Osteocyte (in vitro differentiated cells): Measurements from ENCODE around the gene MC3R. TPM values are rescaled to one million over a fixed set of nuclear protein-coding genes. Genes with fewer than 3 reads are reported as not detected.

ENCODE experiments used
- DNase-seq: peaks from one replicate; pipeline ENCODE4 v3.0.0; 2021; ENCODE audit warnings: mixed read lengths; ENCODE audit not compliant: unreplicated experiment; ENCODE audit errors: extremely low spot score
- H3K27ac Mint-ChIP-seq: one replicate; pipeline ENCODE4 v1.8.0; 2021; ENCODE audit warnings: mild to moderate bottlenecking, mixed read lengths; ENCODE audit not compliant: unreplicated experiment
- H3K27me3 Mint-ChIP-seq: one replicate; pipeline ENCODE4 v1.8.0; 2021; ENCODE audit warnings: mixed read lengths; ENCODE audit not compliant: unreplicated experiment
- H3K36me3 Mint-ChIP-seq: one replicate; pipeline ENCODE4 v1.8.0; 2021; ENCODE audit warnings: mixed read lengths; ENCODE audit not compliant: unreplicated experiment
- H3K4me1 Mint-ChIP-seq: one replicate; pipeline ENCODE4 v1.8.0; 2021; ENCODE audit warnings: mixed read lengths; ENCODE audit not compliant: unreplicated experiment
- H3K4me3 Mint-ChIP-seq: one replicate; pipeline ENCODE4 v1.8.0; 2021; ENCODE audit warnings: mild to moderate bottlenecking, moderate library complexity, mixed read lengths; ENCODE audit not compliant: unreplicated experiment
- H3K9me3 Mint-ChIP-seq: one replicate; pipeline ENCODE4 v1.8.0; 2021; ENCODE audit warnings: mixed read lengths; ENCODE audit not compliant: unreplicated experiment
- CTCF ChIP-seq: fragments of 200-600 bp; sonication (generic); IDR thresholded peaks from 2 replicates; pipeline ENCODE4 v1.5.0; 2021; ENCODE audit warnings: antibody characterized with exemption, mild to moderate bottlenecking, moderate library complexity
- total RNA-seq: library from RNA; stranded (reverse); gene quantifications from 2 replicates; pipeline ENCODE4 v1.2.1, GENCODE V29; 2021

MC3R gene
- total RNA-seq, 1 donor from 2014 or later: not detected

DNA sequence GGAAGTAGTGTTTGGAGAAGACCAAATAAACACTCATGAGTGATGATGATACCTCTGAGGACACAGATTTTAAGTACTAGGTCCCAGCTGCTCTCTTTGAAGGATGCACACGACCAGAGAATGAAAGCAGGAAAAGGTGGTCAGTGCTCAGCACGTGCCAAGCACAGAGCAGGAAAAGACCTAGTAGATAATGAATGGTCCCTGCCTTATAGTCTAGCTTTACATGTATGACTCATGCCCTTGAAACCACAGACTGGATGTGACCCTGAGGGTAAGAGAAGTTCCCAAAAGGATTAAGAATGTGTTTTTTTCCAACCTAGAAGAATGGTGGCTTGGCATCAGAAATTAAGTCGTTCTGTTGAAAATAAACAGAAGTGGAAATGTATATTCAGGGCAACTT is 2.8 kb upstream of the MC3R start:
- TF ChIP-seq CTCF: no peak
- Mint-ChIP-seq H3K36me3 (no peaks in the 10 kb centered on the region), H3K4me1 (no peaks in the 10 kb centered on the region), H3K4me3 (no peak overlapping the region), H3K27ac (no peak overlapping the region), H3K9me3 (no peaks in the 10 kb centered on the region), H3K27me3 (peaks cover 2% of the 10 kb centered on the region)
- no peak for DNase-seq

DNA sequence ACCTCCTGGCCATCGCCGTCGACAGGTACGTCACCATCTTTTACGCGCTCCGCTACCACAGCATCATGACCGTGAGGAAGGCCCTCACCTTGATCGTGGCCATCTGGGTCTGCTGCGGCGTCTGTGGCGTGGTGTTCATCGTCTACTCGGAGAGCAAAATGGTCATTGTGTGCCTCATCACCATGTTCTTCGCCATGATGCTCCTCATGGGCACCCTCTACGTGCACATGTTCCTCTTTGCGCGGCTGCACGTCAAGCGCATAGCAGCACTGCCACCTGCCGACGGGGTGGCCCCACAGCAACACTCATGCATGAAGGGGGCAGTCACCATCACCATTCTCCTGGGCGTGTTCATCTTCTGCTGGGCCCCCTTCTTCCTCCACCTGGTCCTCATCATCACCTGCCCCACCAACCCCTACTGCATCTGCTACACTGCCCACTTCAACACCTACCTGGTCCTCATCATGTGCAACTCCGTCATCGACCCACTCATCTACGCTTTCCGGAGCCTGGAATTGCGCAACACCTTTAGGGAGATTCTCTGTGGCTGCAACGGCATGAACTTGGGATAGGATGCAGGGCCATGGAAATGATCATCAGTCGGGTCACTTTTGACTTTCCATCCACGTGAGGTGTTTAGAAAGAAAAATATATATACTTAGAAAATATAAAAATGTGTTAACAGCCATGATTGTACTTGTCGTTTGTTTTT is 868 bp downstream of the MC3R start:
- peak; percentile 27 for TF ChIP-seq CTCF
- H3K27me3 Mint-ChIP-seq: peaks cover 2% of the 10 kb centered on the region
- H3K9me3 Mint-ChIP-seq: no peaks in the 10 kb centered on the region
- H3K4me3 Mint-ChIP-seq: no peak overlapping the region
- H3K36me3 Mint-ChIP-seq: no peaks in the 10 kb centered on the region
- H3K27ac Mint-ChIP-seq: no peak overlapping the region
- no peak for DNase-seq
- no peaks in the 10 kb centered on the region for H3K4me1 Mint-ChIP-seq

DNA sequence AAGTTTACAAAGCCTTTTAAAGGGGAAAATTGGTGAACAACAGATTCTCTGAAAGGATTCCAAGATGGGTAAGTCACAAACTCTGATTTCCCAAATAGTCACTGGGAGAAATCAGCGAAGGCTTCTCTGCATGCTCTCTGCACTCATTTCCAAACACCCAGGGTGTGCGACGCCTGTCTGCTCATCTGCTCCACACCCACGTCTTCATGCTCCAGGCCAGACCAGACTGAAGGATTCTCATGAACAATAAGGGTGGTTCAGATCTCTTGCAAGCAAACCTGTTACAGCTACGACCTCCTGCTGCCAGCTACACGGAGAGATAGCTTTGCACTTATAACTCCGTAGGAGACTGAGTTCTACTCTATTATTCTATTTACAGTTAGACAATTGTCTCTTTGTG is 1.4 kb downstream of the MC3R start:
- H3K4me1 Mint-ChIP-seq: no peaks in the 10 kb centered on the region
- no peak for TF ChIP-seq CTCF
- no peak overlapping the region for H3K27ac Mint-ChIP-seq
- H3K9me3 Mint-ChIP-seq: no peaks in the 10 kb centered on the region
- no peak overlapping the region for H3K4me3 Mint-ChIP-seq
- DNase-seq: no peak
- H3K36me3 Mint-ChIP-seq: no peaks in the 10 kb centered on the region
- peaks cover 2% of the 10 kb centered on the region for H3K27me3 Mint-ChIP-seq

DNA sequence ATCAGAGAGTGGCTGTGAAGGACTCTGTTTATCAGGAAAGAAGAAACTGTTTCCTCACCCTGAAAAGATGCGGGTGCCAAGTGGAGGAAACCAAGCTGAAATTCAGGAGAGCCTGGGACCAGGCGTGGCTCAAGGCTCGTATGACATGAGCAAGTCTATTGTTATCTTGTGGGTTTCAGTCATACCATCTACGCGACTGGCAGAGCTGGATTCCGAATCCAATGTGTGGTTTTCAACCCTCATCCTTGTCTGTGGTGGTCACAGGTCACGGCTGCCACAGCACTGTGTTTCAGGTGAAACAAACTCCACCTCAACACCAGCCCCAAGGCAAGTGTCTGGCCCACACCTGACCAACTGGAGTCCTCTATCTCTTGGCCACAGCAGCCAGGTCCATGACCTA is 9.1 kb downstream of the MC3R start:
- no peaks in the 10 kb centered on the region for H3K9me3 Mint-ChIP-seq
- H3K27ac Mint-ChIP-seq: no peak overlapping the region
- no peaks in the 10 kb centered on the region for H3K36me3 Mint-ChIP-seq

DNA sequence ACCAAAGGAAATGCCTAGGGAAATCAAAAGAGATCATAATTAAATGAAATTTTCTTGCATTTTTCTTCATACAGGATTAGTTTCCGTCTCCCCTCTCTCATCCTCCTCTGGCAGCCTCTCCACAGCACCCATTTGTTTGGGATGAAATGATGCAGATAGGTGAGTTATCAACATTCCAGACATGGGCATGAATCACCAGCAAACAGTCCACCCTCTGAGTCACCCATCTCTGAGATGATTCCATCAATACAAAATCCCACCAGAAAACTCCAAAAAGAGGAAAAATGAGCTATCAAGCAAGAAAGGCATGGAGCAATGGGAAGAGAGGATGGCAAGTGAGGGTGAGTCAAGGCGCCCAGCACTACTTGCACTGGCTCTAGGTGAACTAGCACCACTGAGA is 11.4 kb downstream of the MC3R start:
- TF ChIP-seq CTCF: no peak
- H3K9me3 Mint-ChIP-seq: no peaks in the 10 kb centered on the region
- H3K4me1 Mint-ChIP-seq: no peaks in the 10 kb centered on the region
- H3K4me3 Mint-ChIP-seq: no peak overlapping the region
- H3K36me3 Mint-ChIP-seq: no peaks in the 10 kb centered on the region
- H3K27me3 Mint-ChIP-seq: no peaks in the 10 kb centered on the region
- DNase-seq: no peak
- no peak overlapping the region for H3K27ac Mint-ChIP-seq

More for the DNA sequence above, 9.1 kb downstream of the MC3R start:
- no peaks in the 10 kb centered on the region for H3K27me3 Mint-ChIP-seq
- no peak overlapping the region for H3K4me3 Mint-ChIP-seq
- no peaks in the 10 kb centered on the region for H3K4me1 Mint-ChIP-seq
- DNase-seq: no peak
- TF ChIP-seq CTCF: no peak
